K562 (cell line): ENCODE measurements around the gene BTRC. TPM values are rescaled to one million over a fixed set of nuclear protein-coding genes. Genes with fewer than 3 reads are reported as not detected.

Source experiments
- CBX1 ChIP-seq: sonication (generic); IDR thresholded peaks from 2 replicates; pipeline ENCODE4 v1.6.1; 2016; ENCODE audit warnings: antibody characterized with exemption, low read depth, mild to moderate bottlenecking
- ESRRB ChIP-seq: fragments of 250-450 bp; sonication (Bioruptor Pico); IDR thresholded peaks from 2 replicates; pipeline ENCODE4 v1.5.0; 2020; ENCODE audit warnings: mild to moderate bottlenecking, moderate library complexity, borderline replicate concordance
- FOXJ2 ChIP-seq: fragments of 200-800 bp; sonication (Bioruptor generic); IDR thresholded peaks from 2 replicates; pipeline ENCODE4 v1.6.1; 2016; ENCODE audit warnings: missing genetic modification characterization, missing compliant biosample characterization
- NR2C1 ChIP-seq, 2 experiments: fragments of 450-650 bp; IDR thresholded peaks; 2 replicates each; pipeline ENCODE4 v1.6.1; 2017; ENCODE audit warnings: mild to moderate bottlenecking in 2 of 2, antibody characterized with exemption in 1 of 2, inconsistent platforms in 1 of 2, missing compliant biosample characterization in 1 of 2, missing genetic modification characterization in 1 of 2
- PHB ChIP-seq: fragments of 250-450 bp; sonication (Bioruptor Pico); IDR thresholded peaks from 2 replicates; pipeline ENCODE4 v1.5.0; 2021
- TEAD2 ChIP-seq: fragments of 450-650 bp; IDR thresholded peaks from 2 replicates; pipeline ENCODE4 v1.6.1; 2016; ENCODE audit warnings: missing genetic modification characterization, control low read depth, missing compliant biosample characterization
- ZNF143 ChIP-seq: sonication (generic); formaldehyde crosslinking; IDR thresholded peaks from 2 replicates; pipeline ENCODE4 v1.9.0; 2022; ENCODE audit warnings: mild to moderate bottlenecking, missing genetic modification reagents
- ZNF589 ChIP-seq: fragments of 200-800 bp; sonication (Bioruptor generic); IDR thresholded peaks from 2 replicates; pipeline ENCODE4 v1.6.1; 2016; ENCODE audit warnings: low read depth, missing genetic modification characterization, missing compliant biosample characterization
- ZNF696 ChIP-seq: fragments of 250-450 bp; sonication (Bioruptor Pico); conservative IDR thresholded peaks from 2 replicates; pipeline ENCODE4 v1.4.0; 2020; ENCODE audit warnings: mild to moderate bottlenecking, moderate library complexity
- polyA plus RNA-seq, 8 experiments: library from polyadenylated mRNA; depleted of rRNA in 4 of 8; stranded (reverse) in 5 of 8; unstranded in 3 of 8; fragments of >200 nt; fragmentation: Nextera tagmentation in 2 of 8; fragmentation: Illumina TruSeq in 1 of 8; extraction: Ambion mirVana in 2 of 8; extraction: Trizol in 1 of 8; gene quantifications; 2 replicates each; pipeline versions ENCODE4 v1.2.1 to v1.2.3, GENCODE V29; 2011 to 2014; ENCODE audit warnings: inconsistent platforms in 1 of 8, missing spikeins in 1 of 8
- total RNA-seq, 7 experiments: library from RNA; depleted of rRNA in 6 of 7; stranded (reverse); fragments of >200 nt in 6 of 7; fragmentation: Illumina TruSeq in 2 of 7; extraction: Trizol in 2 of 7; gene quantifications; 2 replicates each; pipeline versions ENCODE4 v1.2.1 to v1.2.3, GENCODE V29; 2011 to 2021; ENCODE audit warnings: low replicate concordance in 1 of 7
- TF ChIP-seq, protein P1 (sequence below): fragments of 450-650 bp; IDR thresholded peaks from 2 replicates; pipeline ENCODE4 v1.6.1; 2017; ENCODE audit warnings: antibody characterized with exemption, mild to moderate bottlenecking
- TF ChIP-seq, protein P2 (sequence below): fragments of 250-450 bp; sonication (Bioruptor Pico); IDR thresholded peaks from 2 replicates; pipeline ENCODE4 v1.5.0; 2021
- TF ChIP-seq, protein P3 (sequence below): fragments of 200-800 bp; sonication (Bioruptor generic); IDR thresholded peaks from 2 replicates; pipeline ENCODE4 v1.6.1; 2017; ENCODE audit warnings: missing genetic modification characterization, missing compliant biosample characterization
- TF ChIP-seq, protein P4 (sequence below): fragments of 250-450 bp; sonication (Bioruptor Pico); IDR thresholded peaks from 2 replicates; pipeline ENCODE4 v1.4.0; 2020; ENCODE audit warnings: mild to moderate bottlenecking, moderate library complexity
- TF ChIP-seq, protein P5 (sequence below): sonication (generic); formaldehyde crosslinking; IDR thresholded peaks from 2 replicates; pipeline ENCODE4 v1.8.0; 2022; ENCODE audit warnings: mild to moderate bottlenecking, missing genetic modification reagents, borderline replicate concordance

Gene BTRC
- total and polyA plus RNA-seq, 9 of the 15 experiments (the other 6 are each of a cell fraction or from before 2014, with no cell fraction given) = 1.6 to 15.4 (median 7.0) TPM

DNA sequence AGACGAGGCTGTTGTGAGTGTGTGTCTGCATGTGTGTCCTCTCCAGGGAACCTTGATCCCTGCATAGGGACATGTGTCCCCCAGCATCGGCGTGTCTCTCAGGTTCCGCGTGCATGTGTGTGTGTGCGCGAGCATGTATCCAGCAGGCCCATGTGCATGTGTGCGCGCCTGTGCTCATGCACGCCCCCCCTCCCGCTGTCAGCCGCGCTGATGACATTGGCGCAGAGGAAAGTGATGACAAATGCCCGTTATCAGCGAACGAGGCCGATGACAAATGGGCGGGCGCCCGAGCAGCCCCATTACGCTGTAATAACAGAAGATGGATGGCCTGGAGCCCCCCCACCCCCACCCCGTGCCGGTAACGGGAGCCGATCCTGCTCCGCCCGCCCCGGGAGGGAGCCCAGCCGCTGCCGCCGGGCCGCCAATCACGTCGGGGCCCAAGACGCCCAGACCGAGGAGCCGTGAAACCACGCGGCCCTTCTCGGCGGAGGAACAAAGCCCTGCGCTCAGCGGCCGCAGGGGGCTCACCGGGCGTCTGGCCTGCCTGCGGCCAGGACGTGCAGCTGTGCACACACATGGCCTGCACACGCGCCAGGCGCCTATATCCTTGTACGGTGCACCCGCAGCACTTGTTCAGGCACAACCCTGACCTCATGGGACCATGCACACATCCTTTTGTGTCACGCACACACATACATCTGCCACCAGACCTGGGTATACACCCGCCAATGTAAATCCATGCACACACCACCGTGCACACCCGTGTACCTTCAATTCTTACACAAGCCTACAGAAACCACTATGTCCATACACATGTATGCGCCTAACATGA lies 212.6 kb downstream of the BTRC start (continued):
- no peak for TF ChIP-seq PHB
- TF ChIP-seq, protein P1, sequence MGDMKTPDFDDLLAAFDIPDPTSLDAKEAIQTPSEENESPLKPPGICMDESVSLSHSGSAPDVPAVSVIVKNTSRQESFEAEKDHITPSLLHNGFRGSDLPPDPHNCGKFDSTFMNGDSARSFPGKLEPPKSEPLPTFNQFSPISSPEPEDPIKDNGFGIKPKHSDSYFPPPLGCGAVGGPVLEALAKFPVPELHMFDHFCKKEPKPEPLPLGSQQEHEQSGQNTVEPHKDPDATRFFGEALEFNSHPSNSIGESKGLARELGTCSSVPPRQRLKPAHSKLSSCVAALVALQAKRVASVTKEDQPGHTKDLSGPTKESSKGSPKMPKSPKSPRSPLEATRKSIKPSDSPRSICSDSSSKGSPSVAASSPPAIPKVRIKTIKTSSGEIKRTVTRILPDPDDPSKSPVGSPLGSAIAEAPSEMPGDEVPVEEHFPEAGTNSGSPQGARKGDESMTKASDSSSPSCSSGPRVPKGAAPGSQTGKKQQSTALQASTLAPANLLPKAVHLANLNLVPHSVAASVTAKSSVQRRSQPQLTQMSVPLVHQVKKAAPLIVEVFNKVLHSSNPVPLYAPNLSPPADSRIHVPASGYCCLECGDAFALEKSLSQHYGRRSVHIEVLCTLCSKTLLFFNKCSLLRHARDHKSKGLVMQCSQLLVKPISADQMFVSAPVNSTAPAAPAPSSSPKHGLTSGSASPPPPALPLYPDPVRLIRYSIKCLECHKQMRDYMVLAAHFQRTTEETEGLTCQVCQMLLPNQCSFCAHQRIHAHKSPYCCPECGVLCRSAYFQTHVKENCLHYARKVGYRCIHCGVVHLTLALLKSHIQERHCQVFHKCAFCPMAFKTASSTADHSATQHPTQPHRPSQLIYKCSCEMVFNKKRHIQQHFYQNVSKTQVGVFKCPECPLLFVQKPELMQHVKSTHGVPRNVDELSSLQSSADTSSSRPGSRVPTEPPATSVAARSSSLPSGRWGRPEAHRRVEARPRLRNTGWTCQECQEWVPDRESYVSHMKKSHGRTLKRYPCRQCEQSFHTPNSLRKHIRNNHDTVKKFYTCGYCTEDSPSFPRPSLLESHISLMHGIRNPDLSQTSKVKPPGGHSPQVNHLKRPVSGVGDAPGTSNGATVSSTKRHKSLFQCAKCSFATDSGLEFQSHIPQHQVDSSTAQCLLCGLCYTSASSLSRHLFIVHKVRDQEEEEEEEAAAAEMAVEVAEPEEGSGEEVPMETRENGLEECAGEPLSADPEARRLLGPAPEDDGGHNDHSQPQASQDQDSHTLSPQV = 0 out of 2 replicates have a peak, but pooled peaks have one; percentile 20
- no peak for TF ChIP-seq TEAD2 (tag)
- no peak for TF ChIP-seq ZNF589 (CRISPR knock-in tag)
- TF ChIP-seq NR2C1 (IDR thresholded peaks at IDR 0.05) = no peak
- no peak for TF ChIP-seq NR2C1 (tag; IDR thresholded peaks at IDR 0.05)
- no peak for TF ChIP-seq ZNF143 (CRISPR knock-in tag)
- 0 out of 2 replicates have a peak, but pooled peaks have one; percentile 42 for TF ChIP-seq CBX1
- TF ChIP-seq, protein P2, sequence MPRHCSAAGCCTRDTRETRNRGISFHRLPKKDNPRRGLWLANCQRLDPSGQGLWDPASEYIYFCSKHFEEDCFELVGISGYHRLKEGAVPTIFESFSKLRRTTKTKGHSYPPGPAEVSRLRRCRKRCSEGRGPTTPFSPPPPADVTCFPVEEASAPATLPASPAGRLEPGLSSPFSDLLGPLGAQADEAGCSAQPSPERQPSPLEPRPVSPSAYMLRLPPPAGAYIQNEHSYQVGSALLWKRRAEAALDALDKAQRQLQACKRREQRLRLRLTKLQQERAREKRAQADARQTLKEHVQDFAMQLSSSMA = no peak
- TF ChIP-seq, protein P3, sequence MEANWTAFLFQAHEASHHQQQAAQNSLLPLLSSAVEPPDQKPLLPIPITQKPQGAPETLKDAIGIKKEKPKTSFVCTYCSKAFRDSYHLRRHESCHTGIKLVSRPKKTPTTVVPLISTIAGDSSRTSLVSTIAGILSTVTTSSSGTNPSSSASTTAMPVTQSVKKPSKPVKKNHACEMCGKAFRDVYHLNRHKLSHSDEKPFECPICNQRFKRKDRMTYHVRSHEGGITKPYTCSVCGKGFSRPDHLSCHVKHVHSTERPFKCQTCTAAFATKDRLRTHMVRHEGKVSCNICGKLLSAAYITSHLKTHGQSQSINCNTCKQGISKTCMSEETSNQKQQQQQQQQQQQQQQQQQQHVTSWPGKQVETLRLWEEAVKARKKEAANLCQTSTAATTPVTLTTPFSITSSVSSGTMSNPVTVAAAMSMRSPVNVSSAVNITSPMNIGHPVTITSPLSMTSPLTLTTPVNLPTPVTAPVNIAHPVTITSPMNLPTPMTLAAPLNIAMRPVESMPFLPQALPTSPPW (CRISPR knock-in tag) = peak; percentile 87
- TF ChIP-seq FOXJ2 (tag) = no peak
- TF ChIP-seq, protein P4, sequence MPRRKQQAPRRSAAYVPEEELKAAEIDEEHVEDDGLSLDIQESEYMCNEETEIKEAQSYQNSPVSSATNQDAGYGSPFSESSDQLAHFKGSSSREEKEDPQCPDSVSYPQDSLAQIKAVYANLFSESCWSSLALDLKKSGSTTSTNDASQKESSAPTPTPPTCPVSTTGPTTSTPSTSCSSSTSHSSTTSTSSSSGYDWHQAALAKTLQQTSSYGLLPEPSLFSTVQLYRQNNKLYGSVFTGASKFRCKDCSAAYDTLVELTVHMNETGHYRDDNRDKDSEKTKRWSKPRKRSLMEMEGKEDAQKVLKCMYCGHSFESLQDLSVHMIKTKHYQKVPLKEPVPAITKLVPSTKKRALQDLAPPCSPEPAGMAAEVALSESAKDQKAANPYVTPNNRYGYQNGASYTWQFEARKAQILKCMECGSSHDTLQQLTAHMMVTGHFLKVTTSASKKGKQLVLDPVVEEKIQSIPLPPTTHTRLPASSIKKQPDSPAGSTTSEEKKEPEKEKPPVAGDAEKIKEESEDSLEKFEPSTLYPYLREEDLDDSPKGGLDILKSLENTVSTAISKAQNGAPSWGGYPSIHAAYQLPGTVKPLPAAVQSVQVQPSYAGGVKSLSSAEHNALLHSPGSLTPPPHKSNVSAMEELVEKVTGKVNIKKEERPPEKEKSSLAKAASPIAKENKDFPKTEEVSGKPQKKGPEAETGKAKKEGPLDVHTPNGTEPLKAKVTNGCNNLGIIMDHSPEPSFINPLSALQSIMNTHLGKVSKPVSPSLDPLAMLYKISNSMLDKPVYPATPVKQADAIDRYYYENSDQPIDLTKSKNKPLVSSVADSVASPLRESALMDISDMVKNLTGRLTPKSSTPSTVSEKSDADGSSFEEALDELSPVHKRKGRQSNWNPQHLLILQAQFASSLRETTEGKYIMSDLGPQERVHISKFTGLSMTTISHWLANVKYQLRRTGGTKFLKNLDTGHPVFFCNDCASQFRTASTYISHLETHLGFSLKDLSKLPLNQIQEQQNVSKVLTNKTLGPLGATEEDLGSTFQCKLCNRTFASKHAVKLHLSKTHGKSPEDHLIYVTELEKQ (CRISPR knock-in tag) = no peak
- TF ChIP-seq, protein P5, sequence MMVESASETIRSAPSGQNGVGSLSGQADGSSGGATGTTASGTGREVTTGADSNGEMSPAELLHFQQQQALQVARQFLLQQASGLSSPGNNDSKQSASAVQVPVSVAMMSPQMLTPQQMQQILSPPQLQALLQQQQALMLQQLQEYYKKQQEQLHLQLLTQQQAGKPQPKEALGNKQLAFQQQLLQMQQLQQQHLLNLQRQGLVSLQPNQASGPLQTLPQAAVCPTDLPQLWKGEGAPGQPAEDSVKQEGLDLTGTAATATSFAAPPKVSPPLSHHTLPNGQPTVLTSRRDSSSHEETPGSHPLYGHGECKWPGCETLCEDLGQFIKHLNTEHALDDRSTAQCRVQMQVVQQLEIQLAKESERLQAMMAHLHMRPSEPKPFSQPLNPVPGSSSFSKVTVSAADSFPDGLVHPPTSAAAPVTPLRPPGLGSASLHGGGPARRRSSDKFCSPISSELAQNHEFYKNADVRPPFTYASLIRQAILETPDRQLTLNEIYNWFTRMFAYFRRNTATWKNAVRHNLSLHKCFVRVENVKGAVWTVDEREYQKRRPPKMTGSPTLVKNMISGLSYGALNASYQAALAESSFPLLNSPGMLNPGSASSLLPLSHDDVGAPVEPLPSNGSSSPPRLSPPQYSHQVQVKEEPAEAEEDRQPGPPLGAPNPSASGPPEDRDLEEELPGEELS (CRISPR knock-in tag) = no peak
- no peak for TF ChIP-seq ZNF696
- TF ChIP-seq ESRRB (CRISPR knock-in tag) = no peak
